Keratinocyte (primary cell): ENCODE measurements around the gene ACADSB. TPM values are rescaled to one million over a fixed set of nuclear protein-coding genes. Genes with fewer than 3 reads are reported as not detected.

Source experiments
- DNase-seq: peaks from one replicate; pipeline ENCODE4 v3.0.0-alpha.2; 2011; ENCODE audit warnings: low read depth, missing footprints, low spot score
- FAIRE-seq: peaks from 2 replicates; lab custom pipeline; 2011; peaks lifted over from hg19 to GRCh38; lab: Jason Lieb, UNC
- H2AFZ ChIP-seq: 2 replicates; pipeline ENCODE4 v1.6.0; 2012; ENCODE audit warnings: low read length, control low read depth, inconsistent platforms; ENCODE audit not compliant: control insufficient read depth
- H3K27ac ChIP-seq: 2 replicates; pipeline ENCODE4 v1.5.1; 2011; ENCODE audit warnings: low read length; ENCODE audit not compliant: control insufficient read depth, insufficient read depth
- H3K27me3 ChIP-seq: 3 replicates; pipeline ENCODE4 v1.6.0; 2011; ENCODE audit warnings: low read length; ENCODE audit not compliant: control insufficient read depth, insufficient read depth; ENCODE audit errors: extremely low read depth
- H3K36me3 ChIP-seq, 2 experiments: 2 replicates in 1 of 2; 3 replicates in 1 of 2; pipeline ENCODE4 v1.5.1; 2011; ENCODE audit warnings: low read length in 2 of 2, mild to moderate bottlenecking in 1 of 2; ENCODE audit not compliant: control insufficient read depth in 2 of 2, insufficient read depth in 2 of 2; ENCODE audit errors: extremely low read depth in 1 of 2
- H3K4me1 ChIP-seq: 3 replicates; pipeline ENCODE4 v1.5.1; 2011; ENCODE audit warnings: low read length; ENCODE audit not compliant: control insufficient read depth, insufficient read depth; ENCODE audit errors: extremely low read depth
- H3K4me2 ChIP-seq: 3 replicates; pipeline ENCODE4 v1.6.0; 2011; ENCODE audit warnings: low read depth, low read length; ENCODE audit not compliant: control insufficient read depth, insufficient read depth; ENCODE audit errors: extremely low read depth
- H3K4me3 ChIP-seq, 3 experiments: fragments of 200-600 bp in 1 of 3; sonication (generic) in 1 of 3; 2 replicates in 2 of 3; 3 replicates in 1 of 3; pipeline ENCODE4 v1.5.1; 2011 to 2016; ENCODE audit warnings: low read length in 3 of 3, mild to moderate bottlenecking in 3 of 3, control low read depth in 2 of 3, inconsistent platforms in 1 of 3, low read depth in 1 of 3, mixed read lengths in 1 of 3, mixed run types in 1 of 3, moderate library complexity in 1 of 3; ENCODE audit not compliant: control insufficient read depth in 2 of 3, insufficient read depth in 2 of 3; ENCODE audit errors: extremely low read depth in 1 of 3
- H3K79me2 ChIP-seq: 2 replicates; pipeline ENCODE4 v1.6.0; 2012; ENCODE audit warnings: low read length; ENCODE audit not compliant: control insufficient read depth, insufficient read depth
- H3K9ac ChIP-seq: 3 replicates; pipeline ENCODE4 v1.6.0; 2011; ENCODE audit warnings: low read length; ENCODE audit not compliant: control insufficient read depth, insufficient read depth; ENCODE audit errors: extremely low read depth
- H3K9me1 ChIP-seq: 3 replicates; pipeline ENCODE4 v1.6.0; 2011; ENCODE audit warnings: low read length; ENCODE audit not compliant: control insufficient read depth, insufficient read depth; ENCODE audit errors: extremely low read depth
- H3K9me3 ChIP-seq: 2 replicates; pipeline ENCODE4 v1.5.1; 2012; ENCODE audit warnings: low read depth, low read length; ENCODE audit not compliant: control insufficient read depth
- H4K20me1 ChIP-seq: 3 replicates; pipeline ENCODE4 v1.6.0; 2011; ENCODE audit warnings: low read length; ENCODE audit not compliant: control insufficient read depth, insufficient read depth; ENCODE audit errors: extremely low read depth
- EZH2 ChIP-seq: IDR thresholded peaks from one replicate; pipeline ENCODE4 v1.6.1; 2012; ENCODE audit warnings: inconsistent platforms, mild to moderate bottlenecking, low read length, moderate library complexity
- dilution Hi-C: fragments of 300-500 bp; cut with MboI; formaldehyde crosslinking; loops from one replicate; pipeline ENCODE4 v1.7.0; 2020; ENCODE audit warnings: low sequenced_read_pairs; ENCODE audit not compliant: extremely low pct_ligation_motif_present
- polyA plus RNA-seq, 5 experiments: library from polyadenylated mRNA; depleted of rRNA in 3 of 5; stranded (reverse) in 3 of 5; stranded (forward) in 1 of 5; unstranded in 1 of 5; fragments of >200 nt; gene quantifications; 1 replicate in 1 of 5; 2 replicates in 3 of 5; 3 replicates in 1 of 5; pipeline versions ENCODE4 v1.2.1 to v1.2.3, GENCODE V29; 2011 to 2012; ENCODE audit warnings: missing spikeins in 2 of 5, low read depth in 1 of 5, low replicate concordance in 1 of 5
- TF ChIP-seq, protein P1 (sequence below), 3 experiments: IDR thresholded peaks in 1 of 3; conservative IDR thresholded peaks in 1 of 3; optimal IDR thresholded peaks in 1 of 3; 2 replicates in 2 of 3; 3 replicates in 1 of 3; pipeline versions ENCODE3 to v1.5.1; 2011; ENCODE audit warnings: low read length in 3 of 3, mild to moderate bottlenecking in 3 of 3, moderate library complexity in 2 of 3, control low read depth in 1 of 3, inconsistent platforms in 1 of 3; ENCODE audit not compliant: insufficient read depth in 2 of 3; ENCODE audit errors: extremely low read depth in 1 of 3

The ACADSB gene
- polyA plus RNA-seq, 1 donor (not counting 4 experiments of a cell fraction or from before 2014, with no cell fraction given): 10.1 TPM

DNA sequence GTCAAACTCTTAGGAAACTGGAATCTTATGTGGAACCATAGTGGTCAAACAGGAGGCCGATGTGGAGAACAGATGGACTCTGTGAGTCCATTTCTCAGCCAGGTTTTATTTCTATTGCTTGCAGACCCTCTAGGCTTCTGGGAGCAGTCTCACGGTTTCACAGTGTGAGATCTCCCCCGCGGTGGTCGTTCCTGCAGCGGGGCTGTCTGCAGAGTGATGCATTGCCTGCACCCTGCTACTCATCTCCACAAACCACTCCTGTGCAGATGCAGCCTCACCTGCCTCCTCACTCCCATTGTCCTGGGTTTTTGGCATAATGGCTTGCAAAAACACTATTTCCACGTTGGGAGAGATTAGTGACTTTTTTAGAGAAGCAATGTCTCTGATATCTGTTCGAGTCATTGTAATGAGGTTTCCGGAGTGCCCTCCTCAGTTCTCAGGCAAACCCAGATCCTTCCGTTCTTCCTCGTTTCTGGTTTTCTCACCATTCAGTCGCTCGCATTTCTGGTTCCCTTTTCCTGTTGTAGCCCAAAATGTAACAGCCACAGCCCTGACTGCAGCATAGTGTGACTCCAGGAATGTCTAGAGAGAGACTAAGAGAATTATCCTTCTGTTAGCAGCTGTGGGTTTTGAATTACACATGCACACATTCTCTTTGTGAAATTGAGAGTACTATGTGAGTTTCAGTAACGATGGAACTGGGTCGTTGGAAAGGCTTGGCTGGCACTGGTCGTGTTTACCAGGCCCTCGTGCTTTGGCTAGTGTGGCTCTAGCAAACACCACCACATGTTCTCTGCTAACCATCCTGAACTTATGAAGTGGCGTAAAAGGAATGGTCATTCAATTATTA, 30.2 kb downstream of the ACADSB start:
- no peak for FAIRE-seq
- dilution Hi-C loops: no loop called here
- Histone ChIP-seq H3K9ac (no peak overlapping the region), H3K27me3 (no peaks in the 10 kb centered on the region), H3K4me1 (no peaks in the 10 kb centered on the region), H3K9me1 (no peaks in the 10 kb centered on the region), H3K79me2 (no peaks in the 10 kb centered on the region), H4K20me1 (no peaks in the 10 kb centered on the region), H3K4me2 (no peak overlapping the region), H3K9me3 (no peaks in the 10 kb centered on the region), H3K4me3 (no peak overlapping the region), H2AFZ (no peak overlapping the region), H3K27ac (no peak overlapping the region), H3K36me3 (no peaks in the 10 kb centered on the region)
- DNase-seq: no peak
- TF ChIP-seq, protein P1, sequence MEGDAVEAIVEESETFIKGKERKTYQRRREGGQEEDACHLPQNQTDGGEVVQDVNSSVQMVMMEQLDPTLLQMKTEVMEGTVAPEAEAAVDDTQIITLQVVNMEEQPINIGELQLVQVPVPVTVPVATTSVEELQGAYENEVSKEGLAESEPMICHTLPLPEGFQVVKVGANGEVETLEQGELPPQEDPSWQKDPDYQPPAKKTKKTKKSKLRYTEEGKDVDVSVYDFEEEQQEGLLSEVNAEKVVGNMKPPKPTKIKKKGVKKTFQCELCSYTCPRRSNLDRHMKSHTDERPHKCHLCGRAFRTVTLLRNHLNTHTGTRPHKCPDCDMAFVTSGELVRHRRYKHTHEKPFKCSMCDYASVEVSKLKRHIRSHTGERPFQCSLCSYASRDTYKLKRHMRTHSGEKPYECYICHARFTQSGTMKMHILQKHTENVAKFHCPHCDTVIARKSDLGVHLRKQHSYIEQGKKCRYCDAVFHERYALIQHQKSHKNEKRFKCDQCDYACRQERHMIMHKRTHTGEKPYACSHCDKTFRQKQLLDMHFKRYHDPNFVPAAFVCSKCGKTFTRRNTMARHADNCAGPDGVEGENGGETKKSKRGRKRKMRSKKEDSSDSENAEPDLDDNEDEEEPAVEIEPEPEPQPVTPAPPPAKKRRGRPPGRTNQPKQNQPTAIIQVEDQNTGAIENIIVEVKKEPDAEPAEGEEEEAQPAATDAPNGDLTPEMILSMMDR (optimal IDR thresholded peaks at IDR 0.05 in 1 of 3, IDR thresholded peaks at IDR 0.05 in 1 of 3, conservative IDR thresholded peaks at IDR 0.05 in 1 of 3; ENCODE audit: extremely low read depth in 1 of 3, insufficient read depth in 2 of 3, low read length in 3 of 3): no peak

DNA sequence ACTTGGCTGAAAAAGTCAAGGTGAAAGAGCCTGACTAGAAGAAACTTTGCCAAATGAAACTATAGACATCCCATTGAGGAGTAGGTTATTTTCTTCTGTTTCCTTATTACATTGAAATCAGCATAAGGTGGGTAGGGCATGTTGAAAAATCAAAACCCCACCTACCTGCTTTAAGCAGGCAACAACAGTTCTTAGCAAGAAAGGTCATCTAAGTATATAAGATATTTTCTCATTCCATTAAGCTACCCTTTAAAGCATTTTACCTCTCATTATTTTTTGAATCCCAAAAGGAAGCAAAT, 30.8 kb downstream of the ACADSB start:
- dilution Hi-C loops: no loop called here
- no peak overlapping the region for H3K4me3 ChIP-seq

More for the DNA sequence above, 30.8 kb downstream of the ACADSB start:
- H2AFZ ChIP-seq: no peak overlapping the region
- no peaks in the 10 kb centered on the region for H3K4me1 ChIP-seq
- no peaks in the 10 kb centered on the region for H4K20me1 ChIP-seq
- no peaks in the 10 kb centered on the region for H3K79me2 ChIP-seq
- no peaks in the 10 kb centered on the region for H3K27me3 ChIP-seq
- H3K4me2 ChIP-seq: no peak overlapping the region
- no peaks in the 10 kb centered on the region for H3K36me3 ChIP-seq
- FAIRE-seq: no peak
- H3K9ac ChIP-seq: no peak overlapping the region
- DNase-seq: no peak
- H3K9me1 ChIP-seq: no peaks in the 10 kb centered on the region
- H3K9me3 ChIP-seq: no peaks in the 10 kb centered on the region
- TF ChIP-seq, protein P1 (optimal IDR thresholded peaks at IDR 0.05 in 1 of 3, IDR thresholded peaks at IDR 0.05 in 1 of 3, conservative IDR thresholded peaks at IDR 0.05 in 1 of 3; ENCODE audit: extremely low read depth in 1 of 3, insufficient read depth in 2 of 3, low read length in 3 of 3): no peak
- no peak for TF ChIP-seq EZH2
- no peak overlapping the region for H3K27ac ChIP-seq
